ENCODE data around the gene GFM2. TPM values are rescaled to one million over a fixed set of nuclear protein-coding genes. Genes with fewer than 3 reads are reported as not detected.
A peak's percentile ranks its signal among the peaks of the same experiment; 100 is the strongest.

Gene GFM2
- total and polyA plus RNA-seq, 2 of the 13 experiments (the other 11 are each of a cell fraction or from before 2014, with no cell fraction given) = 22.0 to 41.6 TPM

GRCh38 chr5:74766849-74767578 lies at the start of gene GFM2, which contains the start of gene NSA2 (continued):
- TF ChIP-seq ZNF770 (CRISPR knock-in tag; IDR thresholded peaks at IDR 0.05) (peak; percentile 41; the same call in 1 of the 2 replicates), KLF13 (CRISPR knock-in tag; IDR thresholded peaks at IDR 0.05) (no peak; the same call in 1 of the 2 replicates), KDM3A (CRISPR knock-in tag; IDR thresholded peaks at IDR 0.05; ENCODE audit: low read depth) (peak; percentile 63; the same call in 1 of the 2 replicates), IKZF5 (CRISPR knock-in tag; IDR thresholded peaks at IDR 0.05) (peak; percentile 90), SP2 (CRISPR knock-in tag; IDR thresholded peaks at IDR 0.05) (peak; percentile 62), ZNF891 (CRISPR knock-in tag; IDR thresholded peaks at IDR 0.05) (peak; percentile 89), ZNF329 (CRISPR knock-in tag; IDR thresholded peaks at IDR 0.05; ENCODE audit: low read depth) (no peak), POLR2A (IDR thresholded peaks at IDR 0.05; ENCODE audit: insufficient read depth in 1 of 2, low read depth in 2 of 2, low read length in 2 of 2) (peak; percentile 64 to 69; a peak in 3 of 4 replicates), ATRX (CRISPR knock-in tag; IDR thresholded peaks at IDR 0.05; ENCODE audit: borderline replicate concordance) (no peak), ZBTB34 (CRISPR knock-in tag; IDR thresholded peaks at IDR 0.05) (peak; percentile 58; the same call in 1 of the 2 replicates), SMAD9 (CRISPR knock-in tag; IDR thresholded peaks at IDR 0.05) (0 out of 2 replicates have a peak, but pooled peaks have one; percentile 34), PBX2 (CRISPR knock-in tag; IDR thresholded peaks at IDR 0.05) (no peak), FOSL1 (CRISPR knock-in tag; IDR thresholded peaks at IDR 0.05; ENCODE audit: borderline replicate concordance) (no peak; the same call in 1 of the 2 replicates), FOXC1 (CRISPR knock-in tag; IDR thresholded peaks at IDR 0.05; ENCODE audit: borderline replicate concordance) (no peak; the same call in 1 of the 2 replicates), PRDM4 (CRISPR knock-in tag; IDR thresholded peaks at IDR 0.05; ENCODE audit: borderline replicate concordance) (0 out of 2 replicates have a peak, but pooled peaks have one; percentile 53), ZNF512B (CRISPR knock-in tag; IDR thresholded peaks at IDR 0.05; ENCODE audit: borderline replicate concordance) (no peak), ZFP36L2 (CRISPR knock-in tag; IDR thresholded peaks at IDR 0.05) (peak; percentile 42; the same call in 1 of the 2 replicates)
